GM10266 (cell line): ENCODE measurements around the gene SYT8.

Experiments used
- DNase-seq: peaks from one replicate; pipeline ENCODE4 v3.0.0; 2012; ENCODE audit errors: extremely low spot score
- CTCF ChIP-seq: IDR thresholded peaks from 2 replicates; pipeline ENCODE4 v1.5.1; 2012; ENCODE audit warnings: mild to moderate bottlenecking, low read depth; ENCODE audit not compliant: control insufficient read depth, insufficient read depth; ENCODE audit errors: missing control alignments

SYT8 gene

DNA sequence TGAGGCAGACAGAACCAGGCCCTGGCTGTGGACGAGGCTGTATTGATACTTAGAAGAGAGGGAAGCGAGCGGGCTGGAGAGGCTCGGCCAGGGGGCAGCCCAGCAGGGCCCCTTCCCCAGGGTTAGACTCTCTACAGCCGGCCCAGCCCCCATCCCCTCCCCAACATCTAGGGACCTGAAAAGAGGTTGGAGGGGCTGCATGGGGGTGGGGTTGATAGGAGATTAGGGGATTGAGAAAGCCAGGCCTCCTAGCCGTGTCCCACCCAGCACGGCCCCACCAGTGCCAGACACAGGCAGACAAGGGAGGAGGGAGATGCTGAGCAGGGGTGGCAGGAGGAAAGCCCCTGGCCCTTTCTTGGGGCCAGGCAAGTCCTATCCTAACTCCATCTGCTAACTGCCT lies 23.8 kb downstream of the SYT8 start:
- DNase-seq: no peak
- TF ChIP-seq CTCF: no peak

- TF ChIP-seq CTCF: no peak
- no peak for DNase-seq
These were observed 24.2 kb downstream of the SYT8 start for GRCh38 chr11:1859004-1859403.

DNA sequence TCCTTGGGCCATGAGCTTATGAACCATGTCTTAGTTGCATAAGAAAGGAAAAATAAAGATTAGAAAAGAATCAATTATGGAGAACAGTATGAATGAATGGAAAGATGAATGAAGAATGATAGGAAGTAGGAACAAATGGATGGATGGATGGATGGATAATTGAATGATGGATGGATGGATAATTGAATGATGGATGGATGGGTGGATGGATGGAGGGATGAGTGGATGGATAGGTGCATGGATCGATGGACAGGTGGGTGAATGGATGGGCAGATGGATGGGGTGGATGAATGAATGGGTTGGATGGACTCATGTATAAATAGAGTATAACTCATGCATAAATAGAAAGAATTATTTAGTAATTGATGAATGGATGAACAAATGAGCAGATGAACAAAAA lies 25.3 kb downstream of the SYT8 start:
- DNase-seq: no peak
- no peak for TF ChIP-seq CTCF

- DNase-seq: no peak
- TF ChIP-seq CTCF: no peak
These were observed 26.9 kb downstream of the SYT8 start for GRCh38 chr11:1861435-1862411.

DNA sequence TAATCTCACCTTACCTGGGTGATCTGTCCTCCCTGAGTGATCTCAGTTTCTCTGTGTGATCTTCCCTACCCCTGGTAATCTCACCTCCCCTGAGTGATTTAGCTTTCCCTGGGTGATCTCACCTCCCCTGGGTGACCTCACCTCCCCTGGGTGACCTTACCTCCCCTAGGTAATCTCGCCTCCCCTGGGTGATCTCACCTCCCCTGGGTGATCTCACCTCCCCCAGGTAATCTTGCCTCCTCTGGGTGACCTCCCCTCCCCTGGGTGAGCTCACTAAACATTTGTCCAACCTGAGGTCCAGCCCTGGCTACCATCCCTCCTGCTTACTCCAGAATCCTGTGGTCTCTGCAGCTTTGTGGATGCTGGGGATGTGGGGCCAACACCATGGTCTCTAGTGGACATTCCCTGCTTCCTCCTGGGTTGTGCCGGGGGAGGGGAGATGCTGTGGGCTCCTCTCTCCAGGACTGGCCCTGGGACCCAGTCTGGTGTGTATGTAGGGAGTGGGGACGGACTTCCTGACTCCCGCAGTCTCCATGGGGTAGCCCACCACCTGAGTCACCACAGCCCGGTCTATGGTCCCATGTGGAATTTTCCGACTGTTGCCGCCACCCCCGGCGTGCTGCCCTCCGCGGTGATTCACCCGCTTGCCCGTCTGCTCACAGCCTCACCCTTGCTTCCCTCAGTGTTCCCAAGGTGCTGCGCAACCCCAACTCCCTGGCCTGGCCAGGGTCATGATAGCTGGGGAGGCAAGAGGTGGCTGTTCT lies 28.0 kb downstream of the SYT8 start:
- no peak for DNase-seq
- no peak for TF ChIP-seq CTCF

DNA sequence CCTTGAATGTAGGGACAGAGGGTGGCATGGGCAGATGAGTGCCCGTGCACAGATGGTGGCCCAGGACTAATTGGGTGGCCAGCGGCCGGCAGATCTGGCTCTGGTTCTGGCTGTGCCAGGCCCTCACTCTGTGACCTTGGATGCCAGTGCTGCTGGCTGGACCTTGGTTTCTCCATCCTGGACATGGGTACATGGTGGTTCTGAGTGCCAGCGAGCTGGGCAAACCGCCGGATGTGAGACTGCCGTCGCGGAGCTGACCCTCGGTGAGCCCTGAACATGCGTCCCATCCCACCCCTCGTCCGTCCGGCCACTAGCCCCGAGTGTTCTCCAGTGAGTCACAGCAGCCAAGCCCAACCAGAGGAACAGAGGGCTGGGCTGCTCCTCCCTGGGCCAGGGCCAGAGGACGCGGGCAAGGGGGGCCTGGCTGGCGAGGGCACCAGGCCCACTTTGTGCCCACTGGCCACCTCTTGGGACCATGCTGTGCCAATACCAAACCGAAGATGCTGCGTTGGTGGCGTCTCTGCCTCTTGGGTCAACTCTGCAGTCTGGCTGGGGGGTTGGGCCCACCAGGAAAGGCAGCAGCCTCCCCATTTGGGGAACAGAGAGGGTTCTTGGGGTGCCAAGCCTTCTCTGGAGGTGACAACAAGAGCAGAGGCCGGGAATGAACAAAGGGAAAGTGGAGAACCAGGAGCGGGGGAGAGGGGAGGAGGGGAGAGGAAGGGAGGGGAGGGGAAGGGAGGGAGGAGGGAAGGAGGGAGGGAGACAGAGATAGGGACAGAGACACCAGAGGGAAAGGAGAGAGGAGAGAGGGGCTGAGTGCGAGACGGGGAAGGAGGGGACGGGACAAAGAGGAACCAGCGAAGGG lies 28.8 kb downstream of the SYT8 start:
- no peak for DNase-seq
- TF ChIP-seq CTCF: no peak
